Stimulated activated CD8-positive, alpha-beta memory T cell treated with anti-CD3 and anti-CD28 coated beads, Interleukin-4, amount 100 ng/mL, for 1 hour (primary cell): ENCODE results near the gene SNX9.
"Not testable (repeated sequence)": the region's sequence is repeated elsewhere in the genome, so short reads cannot be mapped to it uniquely, and the experiment has no call there.

Experiments used
- DNase-seq, 2 donors: peaks; one replicate each; pipeline ENCODE4 v3.0.0-alpha.2; 2020; ENCODE audit warnings: low read depth in 2 of 2, low spot score in 1 of 2

Gene SNX9

GRCh38 chr6:157881342-157881741 is 58.3 kb downstream of the SNX9 start:
- DNase-seq = no peak

- DNase-seq = no peak
These were observed 61.7 kb downstream of the SNX9 start for GRCh38 chr6:157884756-157885155.

- no peak for DNase-seq
These were observed 62.3 kb downstream of the SNX9 start for GRCh38 chr6:157885211-157885788.

GRCh38 chr6:157885876-157886275 is 62.8 kb downstream of the SNX9 start:
- no peak for DNase-seq

- DNase-seq = no peak
These were observed 64.8 kb downstream of the SNX9 start for GRCh38 chr6:157887892-157888291.

GRCh38 chr6:157891544-157892362 is 68.7 kb downstream of the SNX9 start:
- DNase-seq = no peak

GRCh38 chr6:157892363-157892877 is 69.4 kb downstream of the SNX9 start:
- DNase-seq = no peak

- no peak for DNase-seq
These were observed 70.2 kb downstream of the SNX9 start for GRCh38 chr6:157893238-157893637.

GRCh38 chr6:157895585-157895984 is 72.5 kb downstream of the SNX9 start:
- no peak for DNase-seq

GRCh38 chr6:157896932-157897331 is 73.9 kb downstream of the SNX9 start:
- no peak for DNase-seq

- no peak for DNase-seq
These were observed 75.1 kb downstream of the SNX9 start for GRCh38 chr6:157898169-157898568.

GRCh38 chr6:157898640-157899039 is 75.6 kb downstream of the SNX9 start:
- DNase-seq = no peak

- DNase-seq = not testable (repeated sequence)
These were observed 77.2 kb downstream of the SNX9 start for GRCh38 chr6:157900262-157900661.

- DNase-seq = not testable (repeated sequence)
These were observed 77.7 kb downstream of the SNX9 start for GRCh38 chr6:157900751-157901150.

GRCh38 chr6:157904999-157905398 is 82.0 kb downstream of the SNX9 start:
- no peak for DNase-seq

GRCh38 chr6:157905590-157906342 is 82.7 kb downstream of the SNX9 start:
- no peak for DNase-seq

- no peak for DNase-seq
These were observed 83.6 kb downstream of the SNX9 start for GRCh38 chr6:157906537-157907061.

GRCh38 chr6:157907651-157908050 is 84.6 kb downstream of the SNX9 start:
- no peak for DNase-seq

- no peak for DNase-seq
These were observed 85.6 kb downstream of the SNX9 start for GRCh38 chr6:157908369-157909281.

GRCh38 chr6:157909282-157909664 is 86.2 kb downstream of the SNX9 start:
- DNase-seq = no peak

GRCh38 chr6:157911278-157911677 is 88.2 kb downstream of the SNX9 start:
- DNase-seq = no peak
